ENCODE measurements around the gene STT3B.

DNA sequence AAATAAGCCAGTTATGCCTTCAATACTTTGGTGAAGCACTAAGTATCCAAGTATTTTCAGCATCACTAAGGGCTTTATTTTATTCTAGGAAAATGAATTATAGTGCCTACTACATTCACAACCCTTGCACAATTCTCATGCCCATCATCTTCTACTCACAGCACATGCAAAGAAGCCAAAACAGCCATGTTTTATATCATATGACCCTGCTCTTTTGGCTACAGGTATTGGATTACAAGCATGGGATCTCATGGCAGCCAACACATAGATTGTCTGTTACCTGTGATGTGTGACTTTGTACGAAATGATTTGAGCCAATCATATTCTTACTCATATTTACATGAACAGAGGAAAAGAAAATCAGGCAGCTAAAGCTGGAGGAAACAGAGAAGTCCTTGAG is 38.6 kb downstream of the STT3B start:
- TF ChIP-seq POLR2A (IDR thresholded peaks at IDR 0.05; ENCODE audit: low read depth, low read length) (no peak), POLR2AphosphoS5 (IDR thresholded peaks at IDR 0.05; ENCODE audit: low read depth, low read length) (no peak), PAX5 (IDR thresholded peaks at IDR 0.05; ENCODE audit: insufficient read depth, low read length, severe bottlenecking) (no peak), TAF1 (IDR thresholded peaks at IDR 0.05; ENCODE audit: low read depth, low read length) (no peak)

Measured in GM12891 (cell line).